GM19395 (cell line): ENCODE data around the gene RPL10.

Source experiments
- ATAC-seq: cut with Tn5 transposase; IDR thresholded peaks from one replicate; pipeline ENCODE4 v1.9.1; 2021; ENCODE audit warnings: mild to moderate bottlenecking, moderate library complexity; ENCODE audit not compliant: unreplicated experiment

RPL10 gene

DNA sequence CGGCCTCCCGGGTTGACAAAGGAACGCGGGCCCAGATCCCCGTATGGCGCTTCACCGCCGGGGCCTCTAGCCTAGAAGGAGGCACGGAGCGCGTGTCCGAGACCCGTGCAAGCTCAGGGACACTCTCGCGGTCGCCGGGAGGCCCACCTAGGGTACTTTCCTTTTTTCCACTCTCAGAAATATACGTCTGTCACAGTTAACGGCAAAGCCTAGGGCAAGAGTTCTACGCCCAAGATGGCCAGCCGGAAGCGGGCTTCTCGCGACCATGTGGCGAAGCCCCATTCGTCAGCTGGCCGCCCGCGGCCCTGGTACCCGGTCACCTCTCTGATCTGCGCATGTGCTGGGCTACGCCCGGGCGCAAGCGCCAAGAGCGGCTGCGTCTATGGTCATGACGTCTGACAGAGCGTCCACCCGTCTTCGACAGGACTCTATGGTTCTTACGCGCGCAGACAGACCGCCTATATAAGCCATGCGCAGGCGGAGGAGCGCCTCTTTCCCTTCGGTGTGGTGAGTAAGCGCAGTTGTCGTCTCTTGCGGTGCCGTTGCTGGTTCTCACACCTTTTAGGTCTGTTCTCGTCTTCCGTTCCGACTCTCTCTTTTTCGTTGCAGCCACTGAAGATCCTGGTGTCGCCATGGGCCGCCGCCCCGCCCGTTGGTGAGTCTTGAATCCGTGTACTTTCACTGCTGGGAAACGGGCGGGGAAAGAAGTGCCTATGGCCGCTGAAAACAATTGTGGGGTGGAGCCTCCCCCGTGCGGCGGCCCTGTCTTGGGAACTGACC, at the start of gene RPL10:
Gene RPL10, plus strand, starts transcription at position 490 of the 780 bp plus-strand sequence. Its CDS starts 143 bp downstream, at position 633.
- ATAC-seq: peak; percentile 76

DNA sequence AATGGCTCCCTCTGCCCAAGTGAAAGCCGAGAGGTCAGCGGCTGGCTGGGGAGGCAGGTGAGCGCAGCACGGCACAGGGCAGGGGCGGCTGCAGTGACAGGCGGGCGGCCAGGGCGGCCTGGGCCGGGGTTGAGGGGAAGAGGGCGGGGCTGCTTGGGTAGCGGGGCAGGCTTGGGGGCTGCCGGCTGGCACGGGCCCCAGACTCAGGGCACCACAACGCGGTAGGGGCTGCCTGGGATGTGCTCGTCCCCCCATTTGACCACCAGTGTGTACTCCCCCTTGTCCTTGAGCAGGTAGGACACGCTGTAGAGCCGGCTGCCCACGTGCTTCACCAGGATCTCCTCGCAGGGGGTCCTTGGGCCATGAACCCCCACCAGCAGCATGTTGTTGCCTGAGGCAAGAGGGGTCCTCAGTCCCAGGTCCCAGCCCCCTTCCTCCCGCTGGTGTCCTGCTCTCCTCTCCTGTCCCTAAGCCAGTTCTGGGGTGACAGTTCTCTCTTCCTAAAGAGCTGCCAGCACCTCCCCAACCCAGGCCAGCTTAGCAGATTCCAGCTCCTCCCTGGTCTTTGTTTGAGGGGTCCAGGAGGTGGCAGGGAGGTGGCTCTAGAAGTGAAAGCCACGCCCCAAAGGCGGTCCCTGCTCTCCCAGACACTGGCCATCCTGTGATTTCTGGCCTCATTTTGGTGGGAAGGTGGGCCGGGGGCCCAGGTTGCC, 49.4 kb upstream of the RPL10 start:
- no peak for ATAC-seq

DNA sequence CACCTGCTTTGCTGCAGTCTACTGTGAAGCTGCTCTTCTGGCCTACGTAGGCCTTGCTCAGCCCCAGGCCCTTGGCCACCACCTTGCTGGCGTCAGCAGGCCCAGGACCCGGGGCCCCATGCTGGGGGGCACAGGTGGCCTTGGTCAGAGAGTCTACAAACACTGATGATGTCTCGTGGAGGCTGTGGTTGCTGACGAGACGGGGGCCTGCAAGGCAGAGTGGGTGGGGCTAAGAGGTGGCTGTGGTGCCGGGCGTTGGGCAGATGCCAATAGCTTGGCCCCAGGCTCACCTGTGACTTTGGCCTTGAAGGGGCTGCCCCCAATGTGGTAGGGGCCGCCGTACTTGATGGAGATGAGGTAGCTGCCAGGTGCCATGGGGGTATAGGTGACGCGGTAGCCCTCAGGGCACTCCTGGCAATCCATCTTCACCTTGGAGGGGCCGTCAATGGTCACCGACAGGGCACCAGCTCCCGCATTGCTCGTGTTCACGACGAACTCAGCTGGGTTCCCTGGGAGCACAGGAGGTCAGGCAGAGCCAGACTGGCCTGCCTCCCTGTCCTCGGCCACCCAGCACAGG, 48.7 kb upstream of the RPL10 start:
- ATAC-seq: no peak

DNA sequence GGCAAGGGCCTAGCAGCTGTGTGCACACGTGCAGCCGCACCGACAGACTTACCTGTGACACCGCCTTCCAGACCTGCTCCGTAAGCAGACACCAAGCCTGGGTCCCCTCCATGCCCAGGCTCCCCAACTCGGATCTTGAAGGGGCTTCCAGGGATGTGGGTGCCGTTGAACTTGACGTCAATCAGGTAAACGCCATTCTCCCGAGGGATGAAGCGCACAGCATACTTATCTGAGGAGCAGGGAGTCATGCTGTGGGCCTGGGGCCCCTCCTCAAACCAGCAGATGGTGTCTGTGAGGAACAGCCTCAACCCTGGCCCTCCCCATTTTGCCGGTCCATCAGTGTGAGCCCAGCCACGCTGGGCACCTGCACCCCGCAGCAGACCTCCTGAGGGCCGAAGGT, 48.2 kb upstream of the RPL10 start:
- no peak for ATAC-seq

DNA sequence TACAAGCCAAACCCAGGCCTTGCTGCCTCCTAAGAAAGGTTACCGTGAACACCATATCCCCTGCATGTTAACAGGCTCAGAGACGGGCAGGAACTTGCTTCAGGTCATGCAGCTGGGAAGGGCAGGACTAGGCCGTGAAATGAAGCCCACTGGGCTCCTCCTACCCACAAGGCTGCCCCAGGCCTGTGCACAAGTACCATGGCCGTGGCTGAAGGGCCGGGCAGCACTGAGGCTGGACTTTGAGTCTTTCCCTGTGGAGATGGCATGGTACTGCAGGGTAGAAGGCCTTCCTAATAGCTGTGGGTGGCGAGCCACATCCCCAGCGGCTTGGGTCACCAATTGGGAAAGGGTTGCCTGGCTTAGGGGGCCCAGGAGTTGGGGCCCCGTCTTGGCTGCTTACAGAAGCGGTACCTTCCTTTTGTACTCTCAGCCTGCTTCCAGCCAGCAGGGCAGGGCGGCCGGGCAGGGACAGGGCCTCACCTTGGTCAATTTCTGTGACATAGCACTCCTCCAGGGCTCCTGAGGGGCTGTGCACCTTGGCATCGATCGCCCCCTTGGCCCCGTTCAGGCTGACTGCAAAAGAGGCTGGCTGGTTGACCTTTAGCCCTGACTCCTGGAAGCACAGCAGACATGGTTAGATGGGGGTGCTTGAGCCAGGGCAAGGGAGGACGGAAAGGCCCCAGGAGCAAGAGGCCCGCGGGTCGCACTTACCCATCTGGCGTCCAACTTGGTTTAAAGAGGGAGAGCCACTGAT, 47.6 kb upstream of the RPL10 start:
- no peak for ATAC-seq

DNA sequence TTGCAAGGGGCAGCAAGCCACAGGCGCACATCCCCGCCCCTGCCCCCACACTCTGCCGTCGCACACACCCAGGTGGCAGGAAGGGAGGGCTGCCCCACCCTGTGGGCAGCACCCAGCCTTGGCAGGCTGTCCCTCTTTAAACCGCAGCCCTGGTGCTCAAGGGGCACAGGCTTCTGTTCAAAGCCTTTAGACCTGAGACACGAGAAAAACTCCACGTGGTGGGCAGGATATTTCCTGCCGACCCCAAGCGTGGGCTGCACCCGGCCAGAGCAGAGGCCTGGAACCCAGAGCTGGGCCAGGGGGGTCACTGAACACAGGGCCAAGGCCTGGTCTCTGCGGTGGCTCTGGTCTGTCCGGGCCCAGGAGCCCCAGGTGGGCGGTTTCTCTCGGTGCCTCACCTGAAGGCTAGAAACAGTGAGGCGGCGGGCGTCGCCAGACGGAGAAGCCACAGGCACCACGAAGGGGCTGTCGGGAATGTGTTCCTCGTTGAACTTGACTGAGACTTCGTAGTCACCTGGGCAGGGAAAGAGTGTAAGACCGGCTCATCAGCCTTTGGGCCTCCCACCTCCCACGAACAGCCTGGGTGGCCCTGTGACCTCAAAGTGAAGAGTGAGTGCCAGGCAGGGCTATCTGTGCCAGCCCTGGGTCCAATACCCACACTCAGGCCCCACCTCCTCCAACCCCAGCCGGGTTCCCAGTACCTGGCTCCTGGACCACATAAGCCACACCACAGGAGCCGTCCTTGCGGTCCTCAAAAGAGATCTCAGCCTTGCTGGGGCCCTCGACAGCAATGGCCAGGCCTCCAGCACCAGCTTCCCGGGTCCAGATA, 46.8 kb upstream of the RPL10 start:
- ATAC-seq: no peak

DNA sequence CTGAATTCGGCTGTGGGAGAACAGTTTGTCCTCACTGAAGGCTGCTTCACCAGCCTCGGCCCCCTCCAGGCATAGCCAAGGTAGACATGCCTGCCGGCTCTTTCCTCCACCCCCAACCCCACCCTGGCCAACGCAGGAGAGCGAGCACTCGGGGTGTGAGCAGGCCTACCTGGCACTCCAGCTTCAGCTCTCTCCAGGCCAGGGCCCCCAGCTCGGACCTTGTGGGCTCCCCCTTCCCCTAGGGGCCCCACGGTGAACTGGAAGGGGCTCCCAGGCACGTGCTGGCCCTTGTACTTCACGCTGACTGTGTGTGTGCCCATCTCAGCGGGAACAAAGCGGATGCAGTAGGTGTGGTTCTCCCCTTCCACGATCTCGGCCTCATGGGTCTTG, 46.2 kb upstream of the RPL10 start:
- no peak for ATAC-seq

DNA sequence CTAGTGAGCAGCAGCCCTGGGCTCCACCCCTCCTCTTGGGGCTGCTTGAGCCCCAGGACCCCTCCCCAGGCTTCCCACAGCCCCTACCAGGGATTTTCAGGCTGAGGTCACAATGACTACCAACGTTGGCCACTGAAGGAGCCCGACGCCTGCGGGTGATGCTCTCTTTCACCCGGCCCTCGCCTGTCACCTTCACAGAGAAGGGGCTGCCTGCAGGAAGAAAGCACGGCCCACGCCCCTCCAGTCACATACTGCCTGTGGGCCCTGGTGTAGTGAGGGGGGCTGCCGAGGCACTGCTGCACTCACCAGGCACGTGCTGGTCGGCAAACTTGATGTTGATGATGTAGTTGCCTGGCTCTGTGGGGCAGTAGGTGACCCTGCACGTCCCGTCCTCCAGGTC, 45.7 kb upstream of the RPL10 start:
- ATAC-seq: no peak

DNA sequence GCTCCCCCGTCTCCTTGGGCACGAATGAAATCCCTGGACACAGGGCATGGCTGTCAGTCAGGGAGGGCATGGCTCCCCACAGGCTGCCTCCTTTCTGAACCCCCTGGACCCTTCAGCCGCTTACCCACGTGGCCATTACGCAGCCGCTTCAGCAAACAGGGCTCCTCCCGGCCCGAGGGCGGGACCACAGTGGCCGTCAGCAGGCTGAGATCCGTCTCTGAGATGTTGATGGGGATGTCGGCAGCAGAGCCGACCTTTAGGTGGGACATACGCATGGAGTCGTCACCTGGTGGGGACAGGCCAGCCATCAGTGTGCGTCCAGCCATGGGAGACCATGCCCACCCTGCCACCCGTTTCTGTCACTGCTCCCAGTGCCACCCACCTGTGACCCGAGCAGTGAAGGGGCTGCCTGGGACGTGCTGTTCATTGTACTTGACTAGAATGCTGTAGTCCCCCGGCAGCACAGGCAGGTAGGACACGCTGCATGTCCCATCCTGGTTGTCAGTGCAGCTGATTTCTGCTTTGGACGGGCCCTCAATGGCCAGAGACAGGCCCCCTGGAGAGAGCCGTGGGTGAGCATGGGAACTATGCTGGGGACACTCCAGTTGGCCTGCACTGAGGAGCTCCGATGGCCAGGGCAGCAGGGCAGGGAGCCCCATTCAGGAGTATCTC, 44.9 kb upstream of the RPL10 start:
- no peak for ATAC-seq

DNA sequence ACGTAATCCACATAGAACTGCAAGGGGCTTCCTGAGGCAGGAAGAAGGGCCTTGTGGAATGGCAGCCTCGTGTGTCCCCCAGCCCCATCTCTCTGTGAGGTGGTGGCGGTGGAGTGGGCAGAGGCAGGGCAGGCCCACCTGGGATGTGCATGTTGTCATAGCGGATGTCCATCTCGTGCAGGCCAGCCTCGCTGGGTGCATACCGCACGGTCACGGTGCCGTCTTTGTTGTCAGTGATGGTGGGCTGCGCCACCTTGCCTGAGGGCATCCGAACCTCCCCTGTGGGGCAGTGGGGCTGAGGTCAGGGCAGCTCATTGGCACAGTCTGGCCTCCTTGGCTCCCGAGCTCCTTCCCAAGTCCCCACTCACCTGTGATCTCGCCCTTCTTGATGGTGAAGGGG, 44.2 kb upstream of the RPL10 start:
- ATAC-seq: no peak

DNA sequence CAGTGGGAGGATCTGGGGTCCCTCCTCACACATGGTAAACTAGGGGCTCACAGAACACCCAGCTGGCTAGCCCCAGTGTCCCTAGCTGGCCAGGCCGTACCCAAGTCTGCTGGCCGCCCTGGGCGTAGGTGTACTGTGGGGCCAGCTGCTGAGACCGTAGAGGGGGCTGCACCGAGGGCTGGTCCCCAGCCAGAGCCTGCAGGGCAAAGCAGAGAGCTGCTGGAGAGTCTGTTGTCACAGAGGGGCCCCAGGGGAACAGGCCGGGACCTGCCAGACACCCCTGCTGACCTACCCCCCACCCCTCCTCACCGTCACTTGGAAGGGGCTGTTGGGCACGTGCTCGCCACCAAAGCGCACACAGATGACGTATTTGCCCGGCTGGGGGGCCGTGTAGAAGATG, 43.7 kb upstream of the RPL10 start:
- ATAC-seq: no peak

DNA sequence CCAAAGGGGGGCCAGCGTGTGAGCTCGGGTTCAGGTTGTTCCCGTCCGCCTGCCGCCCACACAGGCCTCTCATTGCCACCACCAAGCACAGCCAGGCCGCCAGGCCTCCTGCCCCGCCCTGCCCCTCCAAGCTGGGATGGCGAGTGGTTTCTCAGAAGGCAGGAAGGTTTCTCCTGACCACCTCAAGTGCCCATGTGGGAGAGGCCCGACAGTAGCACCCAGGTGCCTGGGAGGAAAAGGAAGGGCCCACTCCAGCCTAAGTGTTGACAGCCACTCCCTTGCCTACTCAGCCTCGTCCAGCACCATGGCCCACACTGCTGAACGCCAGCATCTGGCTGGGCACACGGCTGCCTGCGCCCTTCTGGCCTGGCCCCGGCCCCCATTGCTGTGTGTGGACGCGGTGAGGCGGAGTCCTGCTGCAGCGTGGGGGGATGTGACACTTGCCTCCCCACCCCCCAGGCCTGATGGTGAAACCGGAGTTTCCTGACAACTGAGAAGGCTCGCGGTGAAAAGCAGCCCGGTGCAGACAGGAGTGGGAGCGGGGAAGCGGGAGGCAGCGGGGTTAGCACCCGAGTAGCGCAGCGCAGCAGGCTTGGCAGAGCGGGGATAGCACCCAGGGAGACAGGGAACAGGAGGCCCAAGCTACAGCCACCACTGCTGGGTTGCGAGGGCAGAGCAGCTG, 42.9 kb upstream of the RPL10 start:
- no peak for ATAC-seq

DNA sequence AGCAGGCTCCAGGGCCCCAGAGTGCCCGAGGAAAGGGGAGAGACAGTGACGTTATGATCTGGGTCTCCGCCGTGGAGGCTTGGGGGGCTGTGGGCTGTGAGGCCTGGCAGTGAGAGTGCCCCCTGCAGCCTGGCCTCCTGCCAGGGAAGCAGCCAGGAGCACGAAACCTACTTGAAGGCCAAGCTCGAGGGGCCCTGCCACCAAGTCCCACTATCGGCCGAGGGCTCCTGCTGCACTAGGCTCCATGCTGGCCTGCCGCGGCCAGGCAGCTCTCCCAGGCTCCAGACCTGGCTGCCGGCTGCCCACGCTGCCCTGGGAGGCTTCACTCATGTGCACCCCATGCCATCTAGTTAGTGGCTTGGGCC, 42.4 kb upstream of the RPL10 start:
- no peak for ATAC-seq

DNA sequence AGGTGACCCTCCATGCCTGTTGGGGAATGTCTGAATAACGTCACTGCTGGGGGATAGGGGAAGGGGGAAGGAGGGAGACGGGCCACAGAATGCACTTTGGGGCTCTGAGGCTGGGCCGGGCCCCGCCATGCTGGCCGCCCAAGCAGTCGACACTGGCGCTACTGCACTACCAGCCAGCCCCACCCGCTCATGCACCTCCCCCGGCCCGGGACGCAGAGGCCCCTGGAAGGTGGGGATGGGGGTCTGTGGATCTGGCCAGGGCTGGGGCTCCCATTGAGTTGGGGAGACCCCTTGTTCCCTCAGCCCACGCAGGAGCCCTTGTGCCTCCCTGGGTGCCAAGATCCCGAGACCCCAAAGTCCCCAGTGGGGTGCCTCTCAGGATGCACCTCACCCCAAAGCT, 41.6 kb upstream of the RPL10 start:
- no peak for ATAC-seq

DNA sequence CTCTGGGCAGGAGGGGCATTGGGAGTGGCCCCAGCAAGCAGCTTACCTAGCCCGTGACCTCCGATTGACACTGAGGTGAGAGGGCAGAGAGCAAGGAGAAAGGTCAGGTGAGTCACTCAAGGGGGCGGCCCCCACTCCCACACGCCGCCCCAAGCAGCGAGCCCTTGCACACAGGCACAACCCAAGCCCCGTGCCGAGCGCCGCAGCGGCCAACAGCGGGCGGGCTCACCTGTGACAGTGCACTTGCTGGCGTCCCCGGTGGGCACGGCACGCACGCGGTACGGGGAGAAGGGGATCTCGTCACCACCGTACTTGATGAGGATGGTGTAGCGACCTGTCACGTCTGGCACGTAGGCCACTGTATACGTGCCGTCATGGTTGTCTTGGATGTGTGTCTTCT, 41.0 kb upstream of the RPL10 start:
- no peak for ATAC-seq

DNA sequence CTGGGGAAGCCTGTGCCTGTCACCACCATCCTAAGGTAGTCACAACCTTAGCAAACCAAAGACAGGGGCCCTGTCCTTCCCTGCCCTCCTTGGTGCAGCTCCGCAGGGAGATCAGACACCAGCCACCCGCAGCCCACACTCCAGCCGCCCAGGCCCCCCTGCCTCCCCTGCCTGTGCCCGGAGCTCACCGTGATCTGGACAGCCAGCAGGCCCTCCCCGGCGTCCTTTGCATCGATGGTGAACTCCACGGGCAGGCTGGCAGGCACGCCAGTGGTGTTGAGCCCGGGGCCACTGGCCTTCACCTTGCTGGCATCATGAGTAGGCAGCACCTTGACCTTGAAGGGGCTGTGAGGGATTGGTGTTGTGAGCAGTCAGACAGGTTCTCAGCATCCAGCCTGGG, 40.2 kb upstream of the RPL10 start:
- no peak for ATAC-seq

DNA sequence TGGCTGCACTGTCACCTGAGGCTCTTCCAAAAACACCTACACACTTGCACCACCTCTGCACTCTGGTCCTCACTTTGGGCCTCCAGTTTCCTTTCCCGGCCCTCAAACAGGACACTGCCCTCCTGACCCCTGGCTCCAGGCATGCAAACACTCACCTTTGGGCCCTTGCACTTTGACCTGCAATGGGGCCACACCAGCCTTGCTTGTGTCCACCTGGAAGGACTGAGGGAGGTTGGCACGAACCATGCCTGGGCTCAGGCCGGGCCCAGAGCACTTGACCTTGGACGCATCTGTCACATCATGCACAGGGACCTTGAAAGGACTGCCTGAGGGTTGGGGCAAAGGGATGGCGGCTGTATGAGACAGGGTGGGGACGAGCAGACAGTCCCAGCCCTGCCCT, 39.3 kb upstream of the RPL10 start:
- ATAC-seq: no peak

DNA sequence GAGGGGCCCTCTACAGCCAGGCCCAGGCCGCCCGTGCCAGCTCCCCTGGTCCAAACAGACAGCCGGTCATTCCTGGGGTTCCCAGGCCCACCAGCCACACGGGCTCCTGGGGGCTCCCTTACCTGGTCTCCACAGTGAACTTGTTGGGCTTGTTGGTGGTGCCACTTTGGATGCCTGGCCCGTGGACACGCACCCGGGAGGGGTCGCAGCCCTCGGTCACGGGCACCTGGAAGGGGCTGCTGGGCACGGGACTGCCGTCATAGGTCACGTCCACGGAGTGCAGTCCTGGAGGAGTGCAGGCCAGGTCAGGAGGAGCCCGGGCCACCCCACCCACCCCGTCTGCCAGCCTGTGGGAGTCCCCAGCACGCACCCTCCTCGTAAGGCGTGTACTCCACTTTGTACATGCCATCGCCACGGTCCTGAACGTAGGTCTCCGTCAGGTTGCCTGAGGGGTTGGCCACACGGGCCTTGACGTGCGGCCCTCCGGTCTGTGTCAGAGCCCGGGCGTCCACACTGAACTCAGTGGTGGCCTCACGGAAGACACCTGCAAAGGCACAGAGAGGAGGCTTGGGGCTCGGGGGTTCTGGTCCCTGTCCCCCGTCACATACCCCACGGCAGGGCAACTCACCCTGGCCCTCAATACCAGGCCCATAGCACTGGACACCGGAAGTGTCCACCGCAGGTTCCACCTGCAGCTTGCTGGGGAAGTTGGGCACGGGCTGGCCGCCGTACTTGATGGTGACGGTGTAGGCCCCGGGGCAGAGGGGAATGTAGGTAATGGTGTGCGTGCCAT, 38.6 kb upstream of the RPL10 start:
- ATAC-seq: no peak
